ENCODE data around the gene HOXA13. TPM values are rescaled to one million over a fixed set of nuclear protein-coding genes. Genes with fewer than 3 reads are reported as not detected.

The HOXA13 gene
- total RNA-seq, 3 donors from 2014 or later (not counting 1 experiment from before 2014, with no cell fraction given), result not detected

- no peaks in the 10 kb centered on the region for H3K36me3 ChIP-seq (ENCODE audit: control insufficient read depth, insufficient read depth, low read length)
Measured at GRCh38 chr7:27156916-27157701, 42.8 kb downstream of the HOXA13 start.

GRCh38 chr7:27156508-27156898, 43.4 kb downstream of the HOXA13 start, which contains the start of gene HOXA7:
Gene HOXA7 (minus strand): TSS chr7:27156675. CDS start chr7:27156545, 130 bp downstream.
- Histone ChIP-seq H3K9me3 (ENCODE audit: control insufficient read depth, insufficient read depth, low read length) (no peaks in the 10 kb centered on the region), H3K4me3 (ENCODE audit: low read length) (peak within 1 kb of the TSS; percentile 32), H3K4me1 (ENCODE audit: control insufficient read depth, insufficient read depth, low read length) (peaks cover 70% of the 10 kb centered on the region), H3K36me3 (ENCODE audit: control insufficient read depth, insufficient read depth, low read length) (no peaks in the 10 kb centered on the region), H3K27ac (ENCODE audit: low read length) (peak within 1 kb of the TSS; percentile 6), H3K27me3 (ENCODE audit: control insufficient read depth, insufficient read depth, low read length) (peaks cover 82% of the 10 kb centered on the region)
- DNase-seq, result peak in 1 of 2 donors; percentile 31
- Mint-ChIP-seq H3K36me3 (no peaks in the 10 kb centered on the region), H3K9me3 (no peaks in the 10 kb centered on the region), H3K27me3 (ENCODE audit: low read depth in 2 of 2) (peaks cover 71 to 78% of the 10 kb centered on the region in 2 donors), H3K4me1 (peaks cover 38 to 62% of the 10 kb centered on the region in 2 donors), H3K27ac (peak within 1 kb of the TSS in 1 of 2 donors; percentile 64), H3K4me3 (peak within 1 kb of the TSS; percentile 82)
- intact Hi-C loops (cut with micrococcal nuclease), result loop anchor here (2.0 kb wide), 1 partner anchor 16 kb away; no protein-coding TSS in a partner anchor
- ATAC-seq, result no peak
- 1% methylated on average over 30 of the region's 33 CpGs for WGBS (ENCODE audit: insufficient coverage)
- TF ChIP-seq CTCF (IDR thresholded peaks at IDR 0.05), result no peak

More at GRCh38 chr7:27156916-27157701, 42.8 kb downstream of the HOXA13 start:
- WGBS (ENCODE audit: insufficient coverage), result 12% methylated on average over 28 of the region's 30 CpGs
- no peak overlapping the region for H3K4me3 ChIP-seq (ENCODE audit: low read length)
- Mint-ChIP-seq H3K27ac (no peak overlapping the region), H3K27me3 (ENCODE audit: low read depth in 2 of 2) (peaks cover 68 to 74% of the 10 kb centered on the region in 2 donors), H3K4me3 (peak overlapping the region; percentile 59), H3K9me3 (no peaks in the 10 kb centered on the region), H3K36me3 (no peaks in the 10 kb centered on the region), H3K4me1 (peaks cover 32 to 56% of the 10 kb centered on the region in 2 donors)
- peaks cover 69% of the 10 kb centered on the region for H3K4me1 ChIP-seq (ENCODE audit: control insufficient read depth, insufficient read depth, low read length)
- DNase-seq (peak in 1 of 2 donors; percentile 29), ATAC-seq (no peak)
- H3K27ac ChIP-seq (ENCODE audit: low read length), result no peak overlapping the region
- no peak for TF ChIP-seq CTCF (IDR thresholded peaks at IDR 0.05)
- H3K27me3 ChIP-seq (ENCODE audit: control insufficient read depth, insufficient read depth, low read length), result peaks cover 81% of the 10 kb centered on the region
- intact Hi-C loops (cut with micrococcal nuclease), result loop anchor here (2.0 kb wide), 1 partner anchor 16 kb away; no protein-coding TSS in a partner anchor
- no peaks in the 10 kb centered on the region for H3K9me3 ChIP-seq (ENCODE audit: control insufficient read depth, insufficient read depth, low read length)

GRCh38 chr7:27155816-27156507, 43.9 kb downstream of the HOXA13 start:
- no peaks in the 10 kb centered on the region for H3K9me3 ChIP-seq (ENCODE audit: control insufficient read depth, insufficient read depth, low read length)
- Mint-ChIP-seq H3K36me3 (no peaks in the 10 kb centered on the region), H3K4me1 (peaks cover 43 to 65% of the 10 kb centered on the region in 2 donors), H3K9me3 (no peaks in the 10 kb centered on the region), H3K27ac (peak overlapping the region in 1 of 2 donors; percentile 64), H3K4me3 (peak overlapping the region; percentile 82), H3K27me3 (ENCODE audit: low read depth in 2 of 2) (peaks cover 72 to 83% of the 10 kb centered on the region in 2 donors)
- intact Hi-C loops (cut with micrococcal nuclease), result loop anchor here (2.0 kb wide), 1 partner anchor 17 kb away; no protein-coding TSS in a partner anchor
- DNase-seq (peak in 1 of 2 donors; percentile 58), ATAC-seq (peak in 2 of 3 donors; percentile 3 to 10)
- peaks cover 85% of the 10 kb centered on the region for H3K27me3 ChIP-seq (ENCODE audit: control insufficient read depth, insufficient read depth, low read length)
- H3K36me3 ChIP-seq (ENCODE audit: control insufficient read depth, insufficient read depth, low read length), result no peaks in the 10 kb centered on the region
- TF ChIP-seq CTCF (IDR thresholded peaks at IDR 0.05), result no peak
- peak overlapping the region; percentile 32 for H3K4me3 ChIP-seq (ENCODE audit: low read length)
- peak overlapping the region; percentile 6 for H3K27ac ChIP-seq (ENCODE audit: low read length)
- WGBS (ENCODE audit: insufficient coverage), result 1% methylated on average over 63 of the region's 63 CpGs
- H3K4me1 ChIP-seq (ENCODE audit: control insufficient read depth, insufficient read depth, low read length), result peaks cover 70% of the 10 kb centered on the region

All from natural killer cell (primary cell).